ENCODE measurements around the gene RAB30. TPM values are rescaled to one million over a fixed set of nuclear protein-coding genes. Genes with fewer than 3 reads are reported as not detected.

The RAB30 gene
- polyA plus RNA-seq, 2 donors, result 0.90 to 1.8 TPM

DNA sequence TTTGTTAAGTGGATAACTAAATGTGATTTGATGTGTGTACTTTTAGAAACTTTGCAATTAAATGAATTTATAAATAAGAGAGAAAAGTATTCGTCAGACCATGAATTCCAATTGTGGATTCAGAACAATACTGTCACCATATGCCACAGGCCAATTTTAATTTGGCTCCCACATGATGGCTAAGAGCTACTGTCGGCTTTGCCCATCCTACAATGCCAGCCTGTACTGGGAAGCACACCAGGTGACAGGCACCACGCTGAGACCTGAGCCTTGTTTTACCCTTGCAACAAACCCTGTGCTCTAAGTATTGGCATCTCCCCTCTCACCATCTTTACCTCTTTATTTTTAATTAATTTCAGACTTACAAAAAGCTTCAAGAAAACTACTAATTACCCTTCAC is 14.0 kb downstream of the RAB30 start:
- no peaks in the 10 kb centered on the region for H3K36me3 ChIP-seq (ENCODE audit: control insufficient read depth in 2 of 2, insufficient read depth in 2 of 2, low read length in 1 of 2)
- no peak overlapping the region for H3K4me3 ChIP-seq (ENCODE audit: low read depth in 1 of 2, low read length in 2 of 2)
- 89 to 91% methylated on average over 3 of the region's 3 CpGs for WGBS, 2 donors
- peaks cover 0 to 3% of the 10 kb centered on the region in 2 donors for H3K4me1 ChIP-seq (ENCODE audit: control insufficient read depth in 2 of 2, insufficient read depth in 2 of 2, low read length in 1 of 2)
- no peaks in the 10 kb centered on the region for H3K27me3 ChIP-seq (ENCODE audit: control insufficient read depth in 1 of 2, insufficient read depth in 2 of 2, low read length in 2 of 2)
- H3K9me3 ChIP-seq (ENCODE audit: control insufficient read depth in 2 of 2, insufficient read depth in 1 of 2, low read depth in 1 of 2, low read length in 1 of 2), result no peaks in the 10 kb centered on the region
- H3K27ac ChIP-seq (ENCODE audit: low read depth in 2 of 2, low read length in 1 of 2), result no peak overlapping the region

DNA sequence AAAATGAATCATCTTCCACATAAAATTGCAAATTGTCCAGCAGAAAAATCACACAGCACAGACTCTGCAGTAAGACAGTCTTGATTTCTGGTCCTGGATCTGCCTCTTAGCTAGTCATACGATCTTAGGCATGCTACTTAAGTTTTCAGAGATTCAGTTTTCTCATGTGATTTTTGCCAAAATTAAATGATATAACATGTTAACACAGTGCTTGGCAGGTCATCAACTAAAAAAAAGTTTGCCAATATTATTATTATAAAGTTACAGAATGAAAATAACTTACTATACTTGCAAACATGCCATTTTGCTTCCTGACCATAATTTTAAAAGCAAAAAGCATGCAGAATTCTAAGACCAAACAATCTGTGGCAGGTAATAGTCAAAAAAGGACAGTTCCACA is 15.1 kb downstream of the RAB30 start:
- Histone ChIP-seq H3K36me3 (ENCODE audit: control insufficient read depth in 2 of 2, insufficient read depth in 2 of 2, low read length in 1 of 2) (no peaks in the 10 kb centered on the region), H3K27ac (ENCODE audit: low read depth in 2 of 2, low read length in 1 of 2) (no peak overlapping the region), H3K27me3 (ENCODE audit: control insufficient read depth in 1 of 2, insufficient read depth in 2 of 2, low read length in 2 of 2) (no peaks in the 10 kb centered on the region), H3K4me3 (ENCODE audit: low read depth in 1 of 2, low read length in 2 of 2) (no peak overlapping the region), H3K4me1 (ENCODE audit: control insufficient read depth in 2 of 2, insufficient read depth in 2 of 2, low read length in 1 of 2) (peaks cover 3% of the 10 kb centered on the region in 2 donors), H3K9me3 (ENCODE audit: control insufficient read depth in 2 of 2, insufficient read depth in 1 of 2, low read depth in 1 of 2, low read length in 1 of 2) (no peaks in the 10 kb centered on the region)
- 57 to 71% methylated on average over 1 of the region's 1 CpG for WGBS, 2 donors

DNA sequence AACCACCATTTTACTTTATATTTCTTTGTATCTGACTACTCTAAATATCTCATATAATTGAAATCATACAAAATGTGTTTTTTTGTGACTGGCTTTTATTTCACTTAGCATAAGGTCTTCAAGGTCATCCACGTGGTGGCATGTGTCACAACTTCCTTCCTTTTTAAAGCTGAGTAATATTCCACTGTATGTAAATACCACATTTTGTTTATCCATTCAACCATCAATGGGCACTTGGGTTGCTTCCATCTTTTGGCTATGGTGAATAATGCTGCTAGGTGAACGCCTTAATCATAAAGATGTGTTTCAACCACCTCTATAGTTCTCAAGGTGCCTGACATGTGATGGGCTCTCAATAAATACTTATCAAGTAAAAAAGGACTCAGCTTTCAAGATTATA is 15.5 kb downstream of the RAB30 start:
- 64 to 69% methylated on average over 2 of the region's 2 CpGs for WGBS, 2 donors
- H3K9me3 ChIP-seq (ENCODE audit: control insufficient read depth in 2 of 2, insufficient read depth in 1 of 2, low read depth in 1 of 2, low read length in 1 of 2), result no peaks in the 10 kb centered on the region
- H3K27ac ChIP-seq (ENCODE audit: low read depth in 2 of 2, low read length in 1 of 2), result no peak overlapping the region
- H3K4me3 ChIP-seq (ENCODE audit: low read depth in 1 of 2, low read length in 2 of 2), result no peak overlapping the region
- H3K4me1 ChIP-seq (ENCODE audit: control insufficient read depth in 2 of 2, insufficient read depth in 2 of 2, low read length in 1 of 2), result peaks cover 3% of the 10 kb centered on the region in 2 donors
- no peaks in the 10 kb centered on the region for H3K27me3 ChIP-seq (ENCODE audit: control insufficient read depth in 1 of 2, insufficient read depth in 2 of 2, low read length in 2 of 2)
- no peaks in the 10 kb centered on the region for H3K36me3 ChIP-seq (ENCODE audit: control insufficient read depth in 2 of 2, insufficient read depth in 2 of 2, low read length in 1 of 2)

DNA sequence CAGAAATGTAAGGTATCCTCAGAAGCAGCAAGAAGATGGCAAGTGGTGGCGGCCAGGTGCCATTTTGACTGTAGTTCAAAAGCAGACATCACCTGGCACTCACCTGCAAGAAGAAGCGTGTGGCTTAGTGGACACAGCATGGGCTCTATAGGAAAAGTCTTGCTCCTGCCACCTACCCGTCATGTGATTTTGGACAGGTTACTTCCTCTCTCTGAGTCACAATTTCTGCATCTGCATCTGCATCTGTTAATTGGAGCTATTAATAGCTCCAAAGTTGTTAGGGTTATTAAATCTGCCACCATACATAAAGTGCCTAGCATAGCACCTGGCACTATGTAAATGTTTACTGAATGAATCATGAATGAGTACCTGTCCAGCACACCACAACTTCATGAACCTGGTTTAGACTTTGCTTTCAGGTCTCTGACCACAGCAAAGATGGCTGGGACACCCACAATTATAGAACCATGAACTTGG is 16.8 kb downstream of the RAB30 start:
- peaks cover 3% of the 10 kb centered on the region in 2 donors for H3K4me1 ChIP-seq (ENCODE audit: control insufficient read depth in 2 of 2, insufficient read depth in 2 of 2, low read length in 1 of 2)
- no peaks in the 10 kb centered on the region for H3K9me3 ChIP-seq (ENCODE audit: control insufficient read depth in 2 of 2, insufficient read depth in 1 of 2, low read depth in 1 of 2, low read length in 1 of 2)
- H3K4me3 ChIP-seq (ENCODE audit: low read depth in 1 of 2, low read length in 2 of 2), result no peak overlapping the region
- no peaks in the 10 kb centered on the region for H3K27me3 ChIP-seq (ENCODE audit: control insufficient read depth in 1 of 2, insufficient read depth in 2 of 2, low read length in 2 of 2)
- no peaks in the 10 kb centered on the region for H3K36me3 ChIP-seq (ENCODE audit: control insufficient read depth in 2 of 2, insufficient read depth in 2 of 2, low read length in 1 of 2)
- H3K27ac ChIP-seq (ENCODE audit: low read depth in 2 of 2, low read length in 1 of 2), result no peak overlapping the region
- 78 to 81% methylated on average over 3 of the region's 3 CpGs for WGBS, 2 donors

GRCh38 chr11:83054001-83054400 is 17.7 kb downstream of the RAB30 start:
- H3K27ac ChIP-seq (ENCODE audit: low read depth in 2 of 2, low read length in 1 of 2), result no peak overlapping the region
- 89 to 92% methylated on average over 2 of the region's 2 CpGs for WGBS, 2 donors

DNA sequence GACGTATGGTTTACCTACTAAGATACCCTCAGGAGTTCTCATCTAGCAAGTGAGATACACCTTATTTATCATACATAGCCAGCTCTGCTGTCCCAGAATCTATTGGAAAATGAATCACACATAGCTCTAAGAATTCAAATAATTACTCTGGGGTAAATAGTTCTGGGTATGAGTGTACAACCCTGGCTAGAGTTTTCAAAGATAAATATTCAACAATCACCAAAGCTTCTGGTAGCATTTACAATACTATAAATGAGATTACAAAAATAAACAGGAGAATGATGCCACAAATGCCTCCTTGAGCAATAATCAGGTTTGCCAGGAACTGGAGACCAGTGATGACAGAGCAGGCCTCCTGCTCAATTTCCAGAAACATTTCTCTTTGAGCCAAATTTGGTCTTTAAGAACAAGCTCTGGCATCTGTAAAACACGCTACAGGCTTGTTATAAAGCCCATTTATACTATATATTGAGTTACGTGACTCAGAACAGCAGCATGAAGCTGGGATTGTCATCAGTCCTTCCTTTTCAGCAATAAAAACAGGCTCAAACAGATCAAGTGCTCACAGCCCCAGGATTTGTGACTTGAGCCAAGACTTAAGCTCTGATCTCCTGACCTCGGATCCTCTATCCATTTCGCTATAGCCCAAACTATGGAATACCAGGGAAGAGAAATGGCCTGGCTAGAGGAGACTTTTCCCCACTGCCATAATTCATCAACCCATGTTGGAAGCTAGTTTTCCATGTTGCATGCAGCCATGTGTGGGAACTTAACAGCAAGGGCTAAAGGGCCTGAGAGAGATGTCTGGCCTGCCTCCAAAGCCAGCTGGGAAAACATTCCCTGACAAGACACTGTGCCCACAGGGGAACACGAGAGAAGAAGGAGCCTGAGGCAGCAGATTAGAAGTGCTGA is 19.7 kb downstream of the RAB30 start:
- Histone ChIP-seq H3K27ac (ENCODE audit: low read depth in 2 of 2, low read length in 1 of 2) (peak overlapping the region; percentile 64 to 90), H3K9me3 (ENCODE audit: control insufficient read depth in 2 of 2, insufficient read depth in 1 of 2, low read depth in 1 of 2, low read length in 1 of 2) (no peaks in the 10 kb centered on the region), H3K4me3 (ENCODE audit: low read depth in 1 of 2, low read length in 2 of 2) (no peak overlapping the region), H3K4me1 (ENCODE audit: control insufficient read depth in 2 of 2, insufficient read depth in 2 of 2, low read length in 1 of 2) (peaks cover 3% of the 10 kb centered on the region in 2 donors), H3K27me3 (ENCODE audit: control insufficient read depth in 1 of 2, insufficient read depth in 2 of 2, low read length in 2 of 2) (no peaks in the 10 kb centered on the region), H3K36me3 (ENCODE audit: control insufficient read depth in 2 of 2, insufficient read depth in 2 of 2, low read length in 1 of 2) (no peaks in the 10 kb centered on the region)
- WGBS, 2 donors, result 31 to 50% methylated on average over 6 of the region's 6 CpGs

More at GRCh38 chr11:83054001-83054400, 17.7 kb downstream of the RAB30 start:
- H3K36me3 ChIP-seq (ENCODE audit: control insufficient read depth in 2 of 2, insufficient read depth in 2 of 2, low read length in 1 of 2), result no peaks in the 10 kb centered on the region
- peaks cover 3% of the 10 kb centered on the region in 2 donors for H3K4me1 ChIP-seq (ENCODE audit: control insufficient read depth in 2 of 2, insufficient read depth in 2 of 2, low read length in 1 of 2)
- no peak overlapping the region for H3K4me3 ChIP-seq (ENCODE audit: low read depth in 1 of 2, low read length in 2 of 2)
- no peaks in the 10 kb centered on the region for H3K9me3 ChIP-seq (ENCODE audit: control insufficient read depth in 2 of 2, insufficient read depth in 1 of 2, low read depth in 1 of 2, low read length in 1 of 2)
- no peaks in the 10 kb centered on the region for H3K27me3 ChIP-seq (ENCODE audit: control insufficient read depth in 1 of 2, insufficient read depth in 2 of 2, low read length in 2 of 2)

DNA sequence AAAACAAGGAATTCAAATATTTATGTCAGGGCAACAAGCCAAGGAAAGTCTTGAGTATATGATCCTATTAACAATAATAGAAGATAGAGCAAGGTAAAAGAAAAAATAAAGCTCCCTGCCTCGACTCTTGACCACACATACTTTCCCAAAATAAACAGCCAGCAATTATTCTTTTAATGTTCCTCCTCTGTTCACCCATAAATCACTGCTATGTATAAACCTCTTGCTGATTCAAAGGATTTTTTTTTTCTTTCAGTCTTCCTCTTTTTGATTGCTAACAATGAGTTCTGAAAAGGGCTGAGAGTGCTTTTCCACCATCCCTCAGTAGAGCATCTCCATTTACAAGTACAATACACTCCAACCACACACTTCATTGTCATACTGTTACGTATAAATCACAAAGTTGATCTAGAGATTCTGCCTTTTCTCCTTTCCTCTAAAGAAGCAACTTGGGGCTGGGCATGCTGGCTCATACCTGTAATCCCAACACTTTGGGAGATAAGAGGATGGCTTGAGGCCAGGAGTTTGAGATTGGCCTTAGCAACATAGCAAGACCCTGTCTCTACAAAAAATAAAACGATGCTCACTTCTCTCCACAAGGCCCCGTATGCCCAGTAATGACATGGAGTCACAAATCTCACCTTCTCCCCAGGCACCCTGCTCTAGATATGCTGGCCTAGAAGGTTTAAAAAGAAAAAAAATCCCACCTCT is 24.0 kb downstream of the RAB30 start:
- 64 to 67% methylated on average over 4 of the region's 4 CpGs for WGBS, 2 donors
- no peaks in the 10 kb centered on the region for H3K36me3 ChIP-seq (ENCODE audit: control insufficient read depth in 2 of 2, insufficient read depth in 2 of 2, low read length in 1 of 2)
- no peak overlapping the region for H3K4me3 ChIP-seq (ENCODE audit: low read depth in 1 of 2, low read length in 2 of 2)
- H3K27ac ChIP-seq (ENCODE audit: low read depth in 2 of 2, low read length in 1 of 2), result peak overlapping the region in 1 of 2 donors; percentile 29
- H3K9me3 ChIP-seq (ENCODE audit: control insufficient read depth in 2 of 2, insufficient read depth in 1 of 2, low read depth in 1 of 2, low read length in 1 of 2), result no peaks in the 10 kb centered on the region
- H3K27me3 ChIP-seq (ENCODE audit: control insufficient read depth in 1 of 2, insufficient read depth in 2 of 2, low read length in 2 of 2), result no peaks in the 10 kb centered on the region
- peaks cover 0 to 3% of the 10 kb centered on the region in 2 donors for H3K4me1 ChIP-seq (ENCODE audit: control insufficient read depth in 2 of 2, insufficient read depth in 2 of 2, low read length in 1 of 2)

DNA sequence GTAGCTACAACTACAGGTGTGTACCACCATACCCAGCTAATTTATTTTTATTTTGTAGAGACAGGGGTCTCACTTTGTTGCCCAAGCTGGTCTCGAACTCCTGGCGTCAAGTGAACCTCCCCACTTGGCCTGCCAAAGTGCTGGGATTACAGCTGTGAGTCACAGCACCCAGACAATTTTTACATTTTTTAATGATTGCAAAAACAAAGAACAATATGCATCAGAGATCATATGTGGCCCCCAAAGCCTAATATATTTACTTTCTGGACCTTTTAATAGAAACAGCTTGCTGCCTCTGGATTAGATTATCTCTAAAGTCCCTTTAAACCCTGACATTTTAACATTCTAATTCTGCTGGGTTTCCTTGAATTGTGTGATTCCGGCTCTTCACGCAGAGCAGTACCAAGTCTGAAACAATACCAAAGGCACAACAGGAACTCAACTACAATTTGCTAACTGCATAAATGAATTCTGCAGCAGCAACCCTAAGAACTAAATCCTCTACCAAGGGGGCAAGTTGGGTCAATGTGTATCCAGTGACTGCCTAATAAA is 25.0 kb downstream of the RAB30 start:
- peak overlapping the region in 1 of 2 donors; percentile 13 for H3K27ac ChIP-seq (ENCODE audit: low read depth in 2 of 2, low read length in 1 of 2)
- H3K27me3 ChIP-seq (ENCODE audit: control insufficient read depth in 1 of 2, insufficient read depth in 2 of 2, low read length in 2 of 2), result no peaks in the 10 kb centered on the region
- no peaks in the 10 kb centered on the region for H3K36me3 ChIP-seq (ENCODE audit: control insufficient read depth in 2 of 2, insufficient read depth in 2 of 2, low read length in 1 of 2)
- WGBS, 2 donors, result 73 to 84% methylated on average over 4 of the region's 4 CpGs
- H3K4me1 ChIP-seq (ENCODE audit: control insufficient read depth in 2 of 2, insufficient read depth in 2 of 2, low read length in 1 of 2), result no peaks in the 10 kb centered on the region
- H3K4me3 ChIP-seq (ENCODE audit: low read depth in 1 of 2, low read length in 2 of 2), result no peak overlapping the region
- no peaks in the 10 kb centered on the region for H3K9me3 ChIP-seq (ENCODE audit: control insufficient read depth in 2 of 2, insufficient read depth in 1 of 2, low read depth in 1 of 2, low read length in 1 of 2)

GRCh38 chr11:83044958-83045712 is 26.6 kb downstream of the RAB30 start:
- no peak overlapping the region for H3K27ac ChIP-seq (ENCODE audit: low read depth in 2 of 2, low read length in 1 of 2)

More at GRCh38 chr11:83044958-83045712, 26.6 kb downstream of the RAB30 start:
- H3K27me3 ChIP-seq (ENCODE audit: control insufficient read depth in 1 of 2, insufficient read depth in 2 of 2, low read length in 2 of 2), result no peaks in the 10 kb centered on the region
- no peaks in the 10 kb centered on the region for H3K9me3 ChIP-seq (ENCODE audit: control insufficient read depth in 2 of 2, insufficient read depth in 1 of 2, low read depth in 1 of 2, low read length in 1 of 2)
- no peak overlapping the region for H3K4me3 ChIP-seq (ENCODE audit: low read depth in 1 of 2, low read length in 2 of 2)
- no peaks in the 10 kb centered on the region for H3K4me1 ChIP-seq (ENCODE audit: control insufficient read depth in 2 of 2, insufficient read depth in 2 of 2, low read length in 1 of 2)
- no peaks in the 10 kb centered on the region for H3K36me3 ChIP-seq (ENCODE audit: control insufficient read depth in 2 of 2, insufficient read depth in 2 of 2, low read length in 1 of 2)
- 48 to 60% methylated on average over 8 of the region's 8 CpGs for WGBS, 2 donors

Measured in esophagus (tissue), 2 donors.